ENCODE measurements around the gene AMH.

DNA sequence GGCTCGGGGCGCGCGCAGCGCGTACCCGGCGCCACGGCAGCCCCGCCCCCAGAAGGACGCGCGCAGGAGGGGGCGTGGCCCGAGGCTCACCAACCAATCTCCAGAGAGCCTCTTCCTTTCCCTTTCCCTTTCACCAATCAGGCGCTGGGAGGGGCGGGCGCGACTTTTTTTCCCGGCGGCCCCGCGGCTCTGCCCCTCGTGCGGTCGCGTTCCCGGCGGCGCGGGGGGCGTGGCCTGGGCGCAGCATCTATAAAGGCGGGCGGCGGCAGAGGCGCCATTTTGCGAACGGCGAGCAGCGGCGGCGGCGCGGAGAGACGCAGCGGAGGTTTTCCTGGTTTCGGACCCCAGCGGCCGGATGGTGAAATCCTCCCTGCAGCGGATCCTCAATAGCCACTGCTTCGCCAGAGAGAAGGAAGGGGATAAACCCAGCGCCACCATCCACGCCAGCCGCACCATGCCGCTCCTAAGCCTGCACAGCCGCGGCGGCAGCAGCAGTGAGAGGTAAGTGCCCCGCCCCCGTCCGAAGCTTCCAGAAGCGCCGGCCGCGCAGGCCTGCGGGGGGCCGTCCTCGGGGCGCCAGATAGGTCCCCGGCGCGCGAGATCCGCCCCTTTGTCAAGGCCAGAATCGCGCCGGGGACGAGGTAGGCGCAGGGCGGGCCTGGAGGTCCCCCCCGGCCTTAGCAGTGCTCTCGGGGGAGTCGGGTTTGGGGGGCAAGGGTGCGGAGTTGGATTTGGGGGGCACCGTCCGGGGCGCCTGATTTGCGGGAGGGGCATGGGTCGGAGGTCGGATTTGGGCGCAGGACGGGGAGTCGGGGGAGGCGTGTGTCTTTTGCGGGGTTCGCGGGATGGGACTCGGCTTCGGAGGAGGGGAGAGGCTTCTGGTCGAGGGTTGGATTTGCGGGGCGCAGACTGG is 20.4 kb downstream of the AMH start:
- TF ChIP-seq POLR2A (IDR thresholded peaks at IDR 0.05), result peak; percentile 98
- TF ChIP-seq, protein P1, sequence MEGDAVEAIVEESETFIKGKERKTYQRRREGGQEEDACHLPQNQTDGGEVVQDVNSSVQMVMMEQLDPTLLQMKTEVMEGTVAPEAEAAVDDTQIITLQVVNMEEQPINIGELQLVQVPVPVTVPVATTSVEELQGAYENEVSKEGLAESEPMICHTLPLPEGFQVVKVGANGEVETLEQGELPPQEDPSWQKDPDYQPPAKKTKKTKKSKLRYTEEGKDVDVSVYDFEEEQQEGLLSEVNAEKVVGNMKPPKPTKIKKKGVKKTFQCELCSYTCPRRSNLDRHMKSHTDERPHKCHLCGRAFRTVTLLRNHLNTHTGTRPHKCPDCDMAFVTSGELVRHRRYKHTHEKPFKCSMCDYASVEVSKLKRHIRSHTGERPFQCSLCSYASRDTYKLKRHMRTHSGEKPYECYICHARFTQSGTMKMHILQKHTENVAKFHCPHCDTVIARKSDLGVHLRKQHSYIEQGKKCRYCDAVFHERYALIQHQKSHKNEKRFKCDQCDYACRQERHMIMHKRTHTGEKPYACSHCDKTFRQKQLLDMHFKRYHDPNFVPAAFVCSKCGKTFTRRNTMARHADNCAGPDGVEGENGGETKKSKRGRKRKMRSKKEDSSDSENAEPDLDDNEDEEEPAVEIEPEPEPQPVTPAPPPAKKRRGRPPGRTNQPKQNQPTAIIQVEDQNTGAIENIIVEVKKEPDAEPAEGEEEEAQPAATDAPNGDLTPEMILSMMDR (IDR thresholded peaks at IDR 0.05), result peak; percentile 56 to 65 (median 64)
